ENCODE results near the gene ATP2B2.

ATP2B2 gene

DNA sequence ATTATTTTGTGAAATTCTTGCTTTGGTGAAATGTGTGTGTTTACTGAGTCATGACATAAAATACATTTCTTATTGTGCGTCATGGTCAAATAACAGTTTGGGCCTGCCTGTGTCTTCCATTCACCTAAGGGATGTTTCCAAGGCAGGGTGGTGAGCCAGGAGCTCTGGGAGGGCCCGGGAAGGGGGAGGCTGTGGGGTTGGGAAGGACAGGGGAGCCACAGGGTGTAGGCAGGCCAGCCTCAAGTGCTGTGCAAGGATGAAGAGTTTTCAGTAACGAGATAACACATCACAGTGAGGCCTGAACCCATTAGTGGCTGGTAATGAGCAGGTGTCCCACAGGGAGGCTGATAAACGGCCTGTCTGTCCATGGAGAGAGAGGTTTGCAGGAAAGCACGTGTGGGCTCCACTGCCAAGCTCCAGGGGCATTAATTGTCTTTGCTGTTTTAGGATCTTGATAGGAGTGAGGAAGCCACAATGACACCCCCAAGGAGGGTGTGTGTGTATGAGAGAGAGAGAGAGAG is 148.9 kb downstream of the ATP2B2 start (continued):
- TF ChIP-seq, protein P1, sequence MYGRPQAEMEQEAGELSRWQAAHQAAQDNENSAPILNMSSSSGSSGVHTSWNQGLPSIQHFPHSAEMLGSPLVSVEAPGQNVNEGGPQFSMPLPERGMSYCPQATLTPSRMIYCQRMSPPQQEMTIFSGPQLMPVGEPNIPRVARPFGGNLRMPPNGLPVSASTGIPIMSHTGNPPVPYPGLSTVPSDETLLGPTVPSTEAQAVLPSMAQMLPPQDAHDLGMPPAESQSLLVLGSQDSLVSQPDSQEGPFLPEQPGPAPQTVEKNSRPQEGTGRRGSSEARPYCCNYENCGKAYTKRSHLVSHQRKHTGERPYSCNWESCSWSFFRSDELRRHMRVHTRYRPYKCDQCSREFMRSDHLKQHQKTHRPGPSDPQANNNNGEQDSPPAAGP (tag by site-specific recombination; IDR thresholded peaks at IDR 0.05) = peak; percentile 78; the same call in 1 of the 2 replicates
- no peak for TF ChIP-seq ZNF530 (tag by site-specific recombination; IDR thresholded peaks at IDR 0.05; ENCODE audit: low read depth)
- TF ChIP-seq ZNF629 (tag by site-specific recombination; IDR thresholded peaks at IDR 0.05) = peak; percentile 16; the same call in 1 of the 2 replicates
- TF ChIP-seq, protein P2, sequence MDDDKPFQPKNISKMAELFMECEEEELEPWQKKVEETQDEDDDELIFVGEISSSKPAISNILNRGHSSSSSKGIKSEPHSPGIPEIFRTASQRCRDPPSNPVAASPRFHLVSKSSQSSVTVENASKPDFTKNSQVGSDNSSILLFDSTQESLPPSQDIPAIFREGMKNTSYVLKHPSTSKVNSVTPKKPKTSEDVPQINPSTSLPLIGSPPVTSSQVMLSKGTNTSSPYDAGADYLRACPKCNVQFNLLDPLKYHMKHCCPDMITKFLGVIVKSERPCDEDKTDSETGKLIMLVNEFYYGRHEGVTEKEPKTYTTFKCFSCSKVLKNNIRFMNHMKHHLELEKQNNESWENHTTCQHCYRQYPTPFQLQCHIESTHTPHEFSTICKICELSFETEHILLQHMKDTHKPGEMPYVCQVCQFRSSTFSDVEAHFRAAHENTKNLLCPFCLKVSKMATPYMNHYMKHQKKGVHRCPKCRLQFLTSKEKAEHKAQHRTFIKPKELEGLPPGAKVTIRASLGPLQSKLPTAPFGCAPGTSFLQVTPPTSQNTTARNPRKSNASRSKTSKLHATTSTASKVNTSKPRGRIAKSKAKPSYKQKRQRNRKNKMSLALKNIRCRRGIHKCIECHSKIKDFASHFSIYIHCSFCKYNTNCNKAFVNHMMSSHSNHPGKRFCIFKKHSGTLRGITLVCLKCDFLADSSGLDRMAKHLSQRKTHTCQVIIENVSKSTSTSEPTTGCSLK (tag by site-specific recombination; IDR thresholded peaks at IDR 0.05) = no peak
- TF ChIP-seq, protein P3, sequence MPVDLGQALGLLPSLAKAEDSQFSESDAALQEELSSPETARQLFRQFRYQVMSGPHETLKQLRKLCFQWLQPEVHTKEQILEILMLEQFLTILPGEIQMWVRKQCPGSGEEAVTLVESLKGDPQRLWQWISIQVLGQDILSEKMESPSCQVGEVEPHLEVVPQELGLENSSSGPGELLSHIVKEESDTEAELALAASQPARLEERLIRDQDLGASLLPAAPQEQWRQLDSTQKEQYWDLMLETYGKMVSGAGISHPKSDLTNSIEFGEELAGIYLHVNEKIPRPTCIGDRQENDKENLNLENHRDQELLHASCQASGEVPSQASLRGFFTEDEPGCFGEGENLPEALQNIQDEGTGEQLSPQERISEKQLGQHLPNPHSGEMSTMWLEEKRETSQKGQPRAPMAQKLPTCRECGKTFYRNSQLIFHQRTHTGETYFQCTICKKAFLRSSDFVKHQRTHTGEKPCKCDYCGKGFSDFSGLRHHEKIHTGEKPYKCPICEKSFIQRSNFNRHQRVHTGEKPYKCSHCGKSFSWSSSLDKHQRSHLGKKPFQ (tag by site-specific recombination; IDR thresholded peaks at IDR 0.05) = no peak
- no peak for TF ChIP-seq ZNF660 (tag by site-specific recombination; IDR thresholded peaks at IDR 0.05)
- TF ChIP-seq, protein P4, sequence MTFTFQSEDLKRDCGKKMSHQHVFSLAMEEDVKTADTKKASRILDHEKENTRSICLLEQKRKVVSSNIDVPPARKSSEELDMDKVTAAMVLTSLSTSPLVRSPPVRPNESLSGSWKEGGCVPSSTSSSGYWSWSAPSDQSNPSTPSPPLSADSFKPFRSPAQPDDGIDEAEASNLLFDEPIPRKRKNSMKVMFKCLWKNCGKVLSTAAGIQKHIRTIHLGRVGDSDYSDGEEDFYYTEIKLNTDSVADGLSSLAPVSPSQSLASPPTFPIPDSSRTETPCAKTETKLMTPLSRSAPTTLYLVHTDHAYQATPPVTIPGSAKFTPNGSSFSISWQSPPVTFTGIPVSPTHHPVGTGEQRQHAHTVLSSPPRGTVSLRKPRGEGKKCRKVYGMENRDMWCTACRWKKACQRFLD (tag by site-specific recombination; IDR thresholded peaks at IDR 0.05) = no peak
- TF ChIP-seq ZNF274 (IDR thresholded peaks at IDR 0.05; ENCODE audit: low read length) = no peak
- TF ChIP-seq ZNF274 (tag by site-specific recombination; IDR thresholded peaks at IDR 0.05; ENCODE audit: borderline replicate concordance) = no peak
- TF ChIP-seq ZNF169 (tag by site-specific recombination; IDR thresholded peaks at IDR 0.05) = no peak
- TF ChIP-seq ZNF221 (tag by site-specific recombination; IDR thresholded peaks at IDR 0.05; ENCODE audit: borderline replicate concordance) = no peak
- TF ChIP-seq SP3 (tag by site-specific recombination; IDR thresholded peaks at IDR 0.05) = no peak
- TF ChIP-seq, protein P5, sequence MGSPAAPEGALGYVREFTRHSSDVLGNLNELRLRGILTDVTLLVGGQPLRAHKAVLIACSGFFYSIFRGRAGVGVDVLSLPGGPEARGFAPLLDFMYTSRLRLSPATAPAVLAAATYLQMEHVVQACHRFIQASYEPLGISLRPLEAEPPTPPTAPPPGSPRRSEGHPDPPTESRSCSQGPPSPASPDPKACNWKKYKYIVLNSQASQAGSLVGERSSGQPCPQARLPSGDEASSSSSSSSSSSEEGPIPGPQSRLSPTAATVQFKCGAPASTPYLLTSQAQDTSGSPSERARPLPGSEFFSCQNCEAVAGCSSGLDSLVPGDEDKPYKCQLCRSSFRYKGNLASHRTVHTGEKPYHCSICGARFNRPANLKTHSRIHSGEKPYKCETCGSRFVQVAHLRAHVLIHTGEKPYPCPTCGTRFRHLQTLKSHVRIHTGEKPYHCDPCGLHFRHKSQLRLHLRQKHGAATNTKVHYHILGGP (tag by site-specific recombination; IDR thresholded peaks at IDR 0.05) = no peak
- TF ChIP-seq, protein P6, sequence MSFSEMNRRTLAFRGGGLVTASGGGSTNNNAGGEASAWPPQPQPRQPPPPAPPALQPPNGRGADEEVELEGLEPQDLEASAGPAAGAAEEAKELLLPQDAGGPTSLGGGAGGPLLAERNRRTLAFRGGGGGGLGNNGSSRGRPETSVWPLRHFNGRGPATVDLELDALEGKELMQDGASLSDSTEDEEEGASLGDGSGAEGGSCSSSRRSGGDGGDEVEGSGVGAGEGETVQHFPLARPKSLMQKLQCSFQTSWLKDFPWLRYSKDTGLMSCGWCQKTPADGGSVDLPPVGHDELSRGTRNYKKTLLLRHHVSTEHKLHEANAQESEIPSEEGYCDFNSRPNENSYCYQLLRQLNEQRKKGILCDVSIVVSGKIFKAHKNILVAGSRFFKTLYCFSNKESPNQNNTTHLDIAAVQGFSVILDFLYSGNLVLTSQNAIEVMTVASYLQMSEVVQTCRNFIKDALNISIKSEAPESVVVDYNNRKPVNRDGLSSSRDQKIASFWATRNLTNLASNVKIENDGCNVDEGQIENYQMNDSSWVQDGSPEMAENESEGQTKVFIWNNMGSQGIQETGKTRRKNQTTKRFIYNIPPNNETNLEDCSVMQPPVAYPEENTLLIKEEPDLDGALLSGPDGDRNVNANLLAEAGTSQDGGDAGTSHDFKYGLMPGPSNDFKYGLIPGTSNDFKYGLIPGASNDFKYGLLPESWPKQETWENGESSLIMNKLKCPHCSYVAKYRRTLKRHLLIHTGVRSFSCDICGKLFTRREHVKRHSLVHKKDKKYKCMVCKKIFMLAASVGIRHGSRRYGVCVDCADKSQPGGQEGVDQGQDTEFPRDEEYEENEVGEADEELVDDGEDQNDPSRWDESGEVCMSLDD (tag by site-specific recombination; IDR thresholded peaks at IDR 0.05) = no peak
- no peak for TF ChIP-seq ZNF426 (tag by site-specific recombination; IDR thresholded peaks at IDR 0.05)
- TF ChIP-seq ZNF777 (tag by site-specific recombination; IDR thresholded peaks at IDR 0.05; ENCODE audit: borderline replicate concordance) = no peak
- no peak for TF ChIP-seq ZNF140 (tag by site-specific recombination; IDR thresholded peaks at IDR 0.05)
- TF ChIP-seq ZNF76 (tag by site-specific recombination; IDR thresholded peaks at IDR 0.05; ENCODE audit: borderline replicate concordance, low read depth) = no peak
- TF ChIP-seq ZXDB (tag by site-specific recombination; IDR thresholded peaks at IDR 0.05) = no peak
- no peak for TF ChIP-seq ZBTB21 (tag by site-specific recombination; IDR thresholded peaks at IDR 0.05)
- TF ChIP-seq SP7 (tag by site-specific recombination; IDR thresholded peaks at IDR 0.05) = peak; percentile 87
- no peak for TF ChIP-seq ZNF354C (tag by site-specific recombination; IDR thresholded peaks at IDR 0.05; ENCODE audit: borderline replicate concordance, low read depth)
- TF ChIP-seq ZFP69B (tag by site-specific recombination; IDR thresholded peaks at IDR 0.05) = 0 out of 2 replicates have a peak, but pooled peaks have one; percentile 47
- no peak for TF ChIP-seq ZNF112 (tag by site-specific recombination; IDR thresholded peaks at IDR 0.05)
- TF ChIP-seq ZNF423 (tag by site-specific recombination; IDR thresholded peaks at IDR 0.05) = no peak
- TF ChIP-seq ZNF10 (tag by site-specific recombination; IDR thresholded peaks at IDR 0.05) = no peak
- TF ChIP-seq ZNF433 (tag by site-specific recombination; IDR thresholded peaks at IDR 0.05; ENCODE audit: low read depth) = no peak
- TF ChIP-seq ZNF610 (tag by site-specific recombination; IDR thresholded peaks at IDR 0.05; ENCODE audit: borderline replicate concordance) = no peak
- no peak for TF ChIP-seq KLF8 (tag by site-specific recombination; IDR thresholded peaks at IDR 0.05)
- TF ChIP-seq, protein P7, sequence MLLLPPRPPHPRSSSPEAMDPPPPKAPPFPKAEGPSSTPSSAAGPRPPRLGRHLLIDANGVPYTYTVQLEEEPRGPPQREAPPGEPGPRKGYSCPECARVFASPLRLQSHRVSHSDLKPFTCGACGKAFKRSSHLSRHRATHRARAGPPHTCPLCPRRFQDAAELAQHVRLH (tag by site-specific recombination; IDR thresholded peaks at IDR 0.05) = no peak
